Ascending aorta (tissue), 2 donors: ENCODE measurements around the gene GCM1. TPM values are rescaled to one million over a fixed set of nuclear protein-coding genes. Genes with fewer than 3 reads are reported as not detected.

Experiments used
- DNase-seq, 2 donors: peaks; one replicate each; pipeline ENCODE4 v3.0.0-alpha.2; 2019; ENCODE audit warnings: low spot score in 2 of 2
- H3K27ac ChIP-seq, 2 donors: fragments of 200-600 bp; sonication (generic); one replicate each; pipeline ENCODE4 v1.5.1; 2016 to 2017; ENCODE audit warnings: mild to moderate bottlenecking in 1 of 2
- H3K27me3 ChIP-seq: fragments of 200-600 bp; sonication (generic); one replicate; pipeline ENCODE4 v1.5.1; 2017
- H3K36me3 ChIP-seq, 2 donors: fragments of 200-600 bp; sonication (generic); one replicate each; pipeline ENCODE4 v1.5.1; 2016
- H3K4me1 ChIP-seq, 2 donors: fragments of 200-600 bp; sonication (generic); one replicate each; pipeline ENCODE4 v1.5.1; 2016 to 2017; ENCODE audit warnings: mild to moderate bottlenecking in 1 of 2
- H3K4me3 ChIP-seq, 2 donors: fragments of 200-600 bp; sonication (generic); one replicate each; pipeline ENCODE4 v1.5.1; 2016 to 2017; ENCODE audit warnings: mild to moderate bottlenecking in 1 of 2
- H3K9me3 ChIP-seq, 2 donors: fragments of 200-600 bp; sonication (generic); one replicate each; pipeline ENCODE4 v1.5.1; 2016
- CTCF ChIP-seq, 3 experiments: fragments of 200-600 bp in 2 of 3; fragments of 450-650 bp in 1 of 3; sonication (generic) in 2 of 3; IDR thresholded peaks; one replicate each; pipeline ENCODE4 v1.5.1; 2016 to 2019; ENCODE audit warnings: antibody characterized with exemption in 3 of 3, mild to moderate bottlenecking in 1 of 3, moderate library complexity in 1 of 3
- intact Hi-C: fragments of 100-400 bp; cut with DNase I; formaldehyde crosslinking; loops from one replicate; pipeline ENCODE4 v1.15.1; 2023
- total RNA-seq: library from RNA; depleted of rRNA; stranded (reverse); fragments of >200 nt; gene quantifications from one replicate; pipeline ENCODE4 v1.1.0, GENCODE V29; 2016

The GCM1 gene
- total RNA-seq, 1 donor from 2014 or later = not detected

- peaks cover 1 to 4% of the 10 kb centered on the region in 2 donors for H3K36me3 ChIP-seq
- TF ChIP-seq CTCF (IDR thresholded peaks at IDR 0.05) = no peak
- no peaks in the 10 kb centered on the region for H3K9me3 ChIP-seq
- no peak for DNase-seq
- no peak overlapping the region for H3K4me3 ChIP-seq
- H3K4me1 ChIP-seq = no peaks in the 10 kb centered on the region
- H3K27ac ChIP-seq = no peak overlapping the region
- H3K27me3 ChIP-seq = no peaks in the 10 kb centered on the region
- intact Hi-C loops = no loop called here
These were observed 41.5 kb downstream of the GCM1 start for GRCh38 chr6:53107091-53107490.

GRCh38 chr6:53104916-53105315 is 43.7 kb downstream of the GCM1 start:
- Histone ChIP-seq H3K9me3 (no peaks in the 10 kb centered on the region), H3K4me1 (no peaks in the 10 kb centered on the region), H3K27me3 (no peaks in the 10 kb centered on the region), H3K27ac (no peak overlapping the region), H3K36me3 (peaks cover 11 to 25% of the 10 kb centered on the region in 2 donors), H3K4me3 (no peak overlapping the region)
- no peak for TF ChIP-seq CTCF (IDR thresholded peaks at IDR 0.05)
- intact Hi-C loops = no loop called here
- DNase-seq = no peak

- Histone ChIP-seq H3K4me3 (no peak overlapping the region), H3K4me1 (no peaks in the 10 kb centered on the region), H3K9me3 (no peaks in the 10 kb centered on the region), H3K36me3 (peaks cover 11 to 33% of the 10 kb centered on the region in 2 donors), H3K27ac (no peak overlapping the region), H3K27me3 (no peaks in the 10 kb centered on the region)
- no peak for TF ChIP-seq CTCF (IDR thresholded peaks at IDR 0.05)
- intact Hi-C loops = no loop called here
- DNase-seq = no peak
These were observed 44.5 kb downstream of the GCM1 start for GRCh38 chr6:53103993-53104675.

- Histone ChIP-seq H3K27ac (no peak overlapping the region), H3K9me3 (no peaks in the 10 kb centered on the region), H3K36me3 (peaks cover 36 to 64% of the 10 kb centered on the region in 2 donors), H3K4me3 (no peak overlapping the region), H3K4me1 (no peaks in the 10 kb centered on the region), H3K27me3 (no peaks in the 10 kb centered on the region)
- intact Hi-C loops = no loop called here
- DNase-seq = no peak
- TF ChIP-seq CTCF (IDR thresholded peaks at IDR 0.05) = no peak
These were observed 47.6 kb downstream of the GCM1 start for GRCh38 chr6:53101006-53101405.

GRCh38 chr6:53100561-53100960 is 48.1 kb downstream of the GCM1 start:
- H3K4me3 ChIP-seq = no peak overlapping the region
- H3K9me3 ChIP-seq = no peaks in the 10 kb centered on the region
- TF ChIP-seq CTCF (IDR thresholded peaks at IDR 0.05) = no peak
- DNase-seq = no peak
- intact Hi-C loops = no loop called here
- no peaks in the 10 kb centered on the region for H3K4me1 ChIP-seq
- no peak overlapping the region for H3K27ac ChIP-seq
- no peaks in the 10 kb centered on the region for H3K27me3 ChIP-seq
- peaks cover 41 to 69% of the 10 kb centered on the region in 2 donors for H3K36me3 ChIP-seq

- intact Hi-C loops = no loop called here
- Histone ChIP-seq H3K27ac (no peak overlapping the region), H3K27me3 (no peaks in the 10 kb centered on the region), H3K36me3 (peaks cover 69 to 99% of the 10 kb centered on the region in 2 donors), H3K4me3 (no peak overlapping the region), H3K9me3 (no peaks in the 10 kb centered on the region), H3K4me1 (no peaks in the 10 kb centered on the region)
- DNase-seq = no peak
- no peak for TF ChIP-seq CTCF (IDR thresholded peaks at IDR 0.05)
These were observed 52.9 kb downstream of the GCM1 start for GRCh38 chr6:53095716-53096115.
